ENCODE data around the gene C4orf54. TPM values are rescaled to one million over a fixed set of nuclear protein-coding genes. Genes with fewer than 3 reads are reported as not detected.

The C4orf54 gene
- total RNA-seq, 4 donors from 2014 or later, result under 0.01 TPM; not detected in 3

- TF ChIP-seq, protein P1, sequence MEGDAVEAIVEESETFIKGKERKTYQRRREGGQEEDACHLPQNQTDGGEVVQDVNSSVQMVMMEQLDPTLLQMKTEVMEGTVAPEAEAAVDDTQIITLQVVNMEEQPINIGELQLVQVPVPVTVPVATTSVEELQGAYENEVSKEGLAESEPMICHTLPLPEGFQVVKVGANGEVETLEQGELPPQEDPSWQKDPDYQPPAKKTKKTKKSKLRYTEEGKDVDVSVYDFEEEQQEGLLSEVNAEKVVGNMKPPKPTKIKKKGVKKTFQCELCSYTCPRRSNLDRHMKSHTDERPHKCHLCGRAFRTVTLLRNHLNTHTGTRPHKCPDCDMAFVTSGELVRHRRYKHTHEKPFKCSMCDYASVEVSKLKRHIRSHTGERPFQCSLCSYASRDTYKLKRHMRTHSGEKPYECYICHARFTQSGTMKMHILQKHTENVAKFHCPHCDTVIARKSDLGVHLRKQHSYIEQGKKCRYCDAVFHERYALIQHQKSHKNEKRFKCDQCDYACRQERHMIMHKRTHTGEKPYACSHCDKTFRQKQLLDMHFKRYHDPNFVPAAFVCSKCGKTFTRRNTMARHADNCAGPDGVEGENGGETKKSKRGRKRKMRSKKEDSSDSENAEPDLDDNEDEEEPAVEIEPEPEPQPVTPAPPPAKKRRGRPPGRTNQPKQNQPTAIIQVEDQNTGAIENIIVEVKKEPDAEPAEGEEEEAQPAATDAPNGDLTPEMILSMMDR (IDR thresholded peaks at IDR 0.05; ENCODE audit: low read depth), result no peak
These were observed 45.3 kb downstream of the C4orf54 start for GRCh38 chr4:99612281-99612680.

DNA sequence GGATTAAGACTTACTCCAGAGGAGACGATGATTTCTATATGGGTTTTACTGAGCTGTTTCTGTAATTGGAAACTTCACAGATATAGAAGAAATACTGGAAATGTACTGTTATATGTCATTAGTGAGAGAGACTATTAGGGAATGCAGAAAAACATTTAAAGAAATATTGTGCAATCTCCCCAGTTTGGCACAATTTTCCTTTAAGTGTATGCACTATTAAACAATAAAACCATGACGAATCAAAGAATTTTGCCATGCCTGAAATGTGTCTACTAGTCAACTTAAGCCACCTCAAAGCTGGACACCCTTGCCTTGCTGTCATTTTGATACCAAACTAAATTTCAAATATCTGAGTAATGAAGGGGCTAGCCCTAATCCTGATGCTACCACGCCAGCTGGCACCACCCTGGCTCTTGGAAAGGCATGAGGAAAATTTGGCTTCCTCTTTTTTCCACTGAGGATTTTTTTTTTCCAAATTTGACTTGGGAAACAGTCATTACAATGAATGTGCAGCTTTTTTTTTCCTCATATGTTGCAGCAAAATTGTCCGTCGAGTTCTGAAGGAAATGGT, 46.9 kb downstream of the C4orf54 start:
- TF ChIP-seq, protein P1 (IDR thresholded peaks at IDR 0.05; ENCODE audit: low read depth), result no peak

DNA sequence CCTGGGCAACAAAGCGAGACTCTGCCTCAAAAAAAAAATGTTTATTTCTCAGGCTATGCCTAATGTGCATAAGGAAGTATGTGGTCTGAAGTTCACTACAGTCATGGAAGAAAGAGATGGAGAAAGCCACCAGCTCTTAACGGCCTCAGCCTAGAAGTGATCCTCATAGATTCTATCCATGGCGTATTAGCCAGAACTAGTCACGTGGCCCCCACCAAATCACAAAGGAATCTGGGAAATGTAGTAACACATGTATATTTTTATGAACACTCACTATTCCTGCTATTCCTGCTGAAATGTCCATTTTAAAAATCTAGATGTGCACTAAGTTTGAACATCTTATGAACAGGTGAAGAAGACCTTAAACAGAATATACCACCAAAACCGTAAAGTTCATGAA, 49.2 kb downstream of the C4orf54 start:
- TF ChIP-seq, protein P1 (IDR thresholded peaks at IDR 0.05; ENCODE audit: low read depth), result no peak

Other genes starting within 250 kb of the C4orf54 start
- gene ADH7, start 222.5 kb downstream of the C4orf54 start, total RNA-seq, result not detected
- not detected for gene C4orf17, start 146.8 kb downstream of the C4orf54 start, total RNA-seq
- gene TRMT10A, start 93.8 kb downstream of the C4orf54 start, total RNA-seq, result 1 to 10 TPM; 6.0 to 9.0 (median 6.2) TPM
- 1 to 10 TPM in 2 of 4 donors, under 1 TPM in 1, not detected in 1; 0.38 to 1.3 (median 1.0) TPM for gene MTTP, start 83.0 kb downstream of the C4orf54 start, total RNA-seq
- gene DAPP1, start 159.0 kb upstream of the C4orf54 start, total RNA-seq, result 10 to 100 TPM in 1 of 4 donors, 1 to 10 TPM in 2, under 1 TPM in 1; 0.57 to 28.0 (median 4.1) TPM
- 10 to 100 TPM; 27.3 to 63.6 (median 52.5) TPM for gene LAMTOR3, start 236.6 kb upstream of the C4orf54 start, total RNA-seq